Sigmoid colon (tissue), 7 donors: ENCODE results near the gene BCAR3. TPM values are rescaled to one million over a fixed set of nuclear protein-coding genes. Genes with fewer than 3 reads are reported as not detected.
"Not testable (repeated sequence)": the region's sequence is repeated elsewhere in the genome, so short reads cannot be mapped to it uniquely, and the experiment has no call there.

ENCODE experiments used
- DNase-seq: peaks from one replicate; pipeline ENCODE4 v3.0.0-alpha.2; 2019
- H3K27ac ChIP-seq, 4 donors: fragments of 200-600 bp; sonication (generic); one replicate each; pipeline ENCODE4 v1.5.1; 2016 to 2019; ENCODE audit warnings: mild to moderate bottlenecking in 1 of 4
- H3K27me3 ChIP-seq, 3 donors: fragments of 200-600 bp; sonication (generic); one replicate each; pipeline ENCODE4 v1.5.1; 2019; ENCODE audit warnings: mild to moderate bottlenecking in 1 of 3
- H3K36me3 ChIP-seq, 4 donors: fragments of 200-600 bp; sonication (generic); one replicate each; pipeline ENCODE4 v1.5.1; 2016 to 2019
- H3K4me1 ChIP-seq, 4 donors: fragments of 200-600 bp; sonication (generic); one replicate each; pipeline ENCODE4 v1.5.1; 2017 to 2019
- H3K4me3 ChIP-seq, 4 donors: fragments of 200-600 bp; sonication (generic); one replicate each; pipeline ENCODE4 v1.5.1; 2017 to 2019; ENCODE audit warnings: mild to moderate bottlenecking in 2 of 4, moderate library complexity in 1 of 4
- H3K9me3 ChIP-seq, 4 donors: fragments of 200-600 bp in 3 of 4; sonication (generic) in 3 of 4; one replicate each; pipeline versions ENCODE4 v1.5.1 to v1.6.1; 2013 to 2019
- EP300 ChIP-seq, 4 donors: sonication (generic); formaldehyde crosslinking; IDR thresholded peaks; one replicate each; pipeline ENCODE4 v1.6.1; 2017; ENCODE audit warnings: antibody characterized with exemption in 4 of 4
- POLR2A ChIP-seq, 2 donors: fragments of 450-650 bp; IDR thresholded peaks; one replicate each; pipeline ENCODE4 v1.6.1; 2016; ENCODE audit warnings: antibody characterized with exemption in 2 of 2, mild to moderate bottlenecking in 2 of 2, moderate library complexity in 2 of 2
- POLR2AphosphoS5 ChIP-seq, 4 donors: sonication (generic); formaldehyde crosslinking; IDR thresholded peaks; one replicate each; pipeline ENCODE4 v1.6.1; 2017; ENCODE audit warnings: antibody characterized with exemption in 4 of 4
- WGBS, 2 donors: extraction: QIAGEN DNeasy Blood & Tissue Kit; methylation state at CpG; one replicate each; pipeline ENCODE4 v1.1.7; 2013; 5-methylcytosine and 5-hydroxymethylcytosine counted together
- intact Hi-C: fragments of 100-400 bp; cut with DNase I; formaldehyde crosslinking; loops from one replicate; pipeline ENCODE4 v1.15.1; 2023
- polyA plus RNA-seq, 3 donors: library from polyadenylated mRNA; stranded (reverse); fragments of 200-250 nt; gene quantifications; one replicate each; pipeline ENCODE4 v1.2.3, GENCODE V29; 2013
- total RNA-seq, 4 donors: library from RNA; depleted of rRNA; stranded (reverse); fragments of >200 nt; gene quantifications; one replicate each; pipeline ENCODE4 v1.1.0, GENCODE V29; 2016
- TF ChIP-seq, protein P1 (sequence below), 4 experiments: fragments of 450-650 bp in 3 of 4; fragments of 200-600 bp in 1 of 4; IDR thresholded peaks; one replicate each; pipeline ENCODE4 v1.5.1; 2016 to 2019; ENCODE audit warnings: antibody characterized with exemption in 4 of 4, mild to moderate bottlenecking in 3 of 4, moderate library complexity in 2 of 4
- donor health status: healthy with polysubstance abuse.
- donor health status: Bipolar disorder and iron deficiency.
- donor health status: healthy.

The BCAR3 gene
- total and polyA plus RNA-seq, 7 donors: 12.3 to 43.2 (median 22.1) TPM

GRCh38 chr1:93675271-93675670, 6.4 kb downstream of the BCAR3 start:
- H3K4me1 ChIP-seq: peaks cover 0 to 75% (median 60%) of the 10 kb centered on the region in 4 donors
- no peak overlapping the region for H3K4me3 ChIP-seq
- DNase-seq: no peak
- no peaks in the 10 kb centered on the region for H3K36me3 ChIP-seq
- no peak for TF ChIP-seq POLR2A (IDR thresholded peaks at IDR 0.05)
- no peak for TF ChIP-seq POLR2AphosphoS5 (IDR thresholded peaks at IDR 0.05)
- no peak for TF ChIP-seq EP300 (IDR thresholded peaks at IDR 0.05)
- TF ChIP-seq, protein P1, sequence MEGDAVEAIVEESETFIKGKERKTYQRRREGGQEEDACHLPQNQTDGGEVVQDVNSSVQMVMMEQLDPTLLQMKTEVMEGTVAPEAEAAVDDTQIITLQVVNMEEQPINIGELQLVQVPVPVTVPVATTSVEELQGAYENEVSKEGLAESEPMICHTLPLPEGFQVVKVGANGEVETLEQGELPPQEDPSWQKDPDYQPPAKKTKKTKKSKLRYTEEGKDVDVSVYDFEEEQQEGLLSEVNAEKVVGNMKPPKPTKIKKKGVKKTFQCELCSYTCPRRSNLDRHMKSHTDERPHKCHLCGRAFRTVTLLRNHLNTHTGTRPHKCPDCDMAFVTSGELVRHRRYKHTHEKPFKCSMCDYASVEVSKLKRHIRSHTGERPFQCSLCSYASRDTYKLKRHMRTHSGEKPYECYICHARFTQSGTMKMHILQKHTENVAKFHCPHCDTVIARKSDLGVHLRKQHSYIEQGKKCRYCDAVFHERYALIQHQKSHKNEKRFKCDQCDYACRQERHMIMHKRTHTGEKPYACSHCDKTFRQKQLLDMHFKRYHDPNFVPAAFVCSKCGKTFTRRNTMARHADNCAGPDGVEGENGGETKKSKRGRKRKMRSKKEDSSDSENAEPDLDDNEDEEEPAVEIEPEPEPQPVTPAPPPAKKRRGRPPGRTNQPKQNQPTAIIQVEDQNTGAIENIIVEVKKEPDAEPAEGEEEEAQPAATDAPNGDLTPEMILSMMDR (IDR thresholded peaks at IDR 0.05): no peak
- H3K27me3 ChIP-seq: no peaks in the 10 kb centered on the region
- 77 to 83% methylated on average over 3 of the region's 3 CpGs for WGBS, 2 donors
- H3K9me3 ChIP-seq: no peaks in the 10 kb centered on the region
- intact Hi-C loops: loop anchor here (5.0 kb wide), 1 partner anchor 228 kb away; the partner anchor contains the start of gene FNBP1L
- peak overlapping the region in 1 of 4 donors; percentile 37 for H3K27ac ChIP-seq

DNA sequence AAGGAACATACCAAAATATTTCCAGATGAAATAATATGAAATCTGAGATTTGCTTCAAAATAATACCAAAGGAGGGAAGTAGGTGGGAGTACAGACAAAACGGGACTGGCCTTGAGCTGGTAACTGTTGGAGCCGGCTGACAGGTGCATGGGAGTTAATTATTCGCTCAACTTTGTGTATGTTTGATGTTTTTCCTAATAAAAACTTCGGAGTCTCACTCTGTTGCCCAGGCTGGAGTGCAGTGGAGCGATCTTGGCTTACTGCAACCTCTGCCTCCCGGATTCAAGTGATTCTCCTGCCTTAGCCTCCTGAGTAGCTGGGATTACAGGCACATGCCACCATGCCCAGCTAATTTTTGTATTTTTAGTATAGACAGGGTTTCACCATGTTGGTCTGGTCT, 7.6 kb downstream of the BCAR3 start:
- DNase-seq, H3K36me3 ChIP-seq, intact Hi-C loops, H3K27me3 ChIP-seq, H3K9me3 ChIP-seq, H3K4me3 ChIP-seq: not testable (repeated sequence)
- Histone ChIP-seq H3K4me1 (peaks cover 0 to 75% (median 69%) of the 10 kb centered on the region in 4 donors), H3K27ac (peak overlapping the region in 3 of 4 donors; percentile 37 to 75 (median 61))
- WGBS, 2 donors: 34 to 74% methylated on average over 6 of the region's 6 CpGs

- peak overlapping the region; percentile 55 to 86 (median 68) for H3K27ac ChIP-seq
- WGBS, 2 donors: 50 to 82% methylated on average over 2 of the region's 2 CpGs
Measured at GRCh38 chr1:93673163-93673829, 8.3 kb downstream of the BCAR3 start.

GRCh38 chr1:93672477-93673162, 9.0 kb downstream of the BCAR3 start:
- TF ChIP-seq, protein P1 (IDR thresholded peaks at IDR 0.05): no peak
- TF ChIP-seq POLR2A (IDR thresholded peaks at IDR 0.05) (no peak), EP300 (IDR thresholded peaks at IDR 0.05) (no peak), POLR2AphosphoS5 (IDR thresholded peaks at IDR 0.05) (no peak)
- WGBS, 2 donors: 24 to 75% methylated on average over 5 of the region's 5 CpGs
- H3K27me3 ChIP-seq: no peaks in the 10 kb centered on the region
- intact Hi-C loops: no loop called here
- peak overlapping the region; percentile 55 to 86 (median 68) for H3K27ac ChIP-seq
- H3K9me3 ChIP-seq: no peaks in the 10 kb centered on the region
- H3K4me1 ChIP-seq: peaks cover 0 to 88% (median 83%) of the 10 kb centered on the region in 4 donors
- DNase-seq: peak; percentile 68
- H3K36me3 ChIP-seq: no peaks in the 10 kb centered on the region
- no peak overlapping the region for H3K4me3 ChIP-seq

More at GRCh38 chr1:93673163-93673829, 8.3 kb downstream of the BCAR3 start:
- intact Hi-C loops: no loop called here
- H3K9me3 ChIP-seq: no peaks in the 10 kb centered on the region
- H3K27me3 ChIP-seq: no peaks in the 10 kb centered on the region
- no peak overlapping the region for H3K4me3 ChIP-seq
- DNase-seq: no peak
- TF ChIP-seq POLR2AphosphoS5 (IDR thresholded peaks at IDR 0.05) (no peak), POLR2A (IDR thresholded peaks at IDR 0.05) (no peak), EP300 (IDR thresholded peaks at IDR 0.05) (no peak)
- TF ChIP-seq, protein P1 (IDR thresholded peaks at IDR 0.05): no peak
- H3K4me1 ChIP-seq: peaks cover 0 to 81% (median 77%) of the 10 kb centered on the region in 4 donors
- no peaks in the 10 kb centered on the region for H3K36me3 ChIP-seq

GRCh38 chr1:93672069-93672468, 9.6 kb downstream of the BCAR3 start:
- Histone ChIP-seq H3K4me1 (peaks cover 0 to 93% (median 89%) of the 10 kb centered on the region in 4 donors), H3K4me3 (no peak overlapping the region), H3K27ac (peak overlapping the region; percentile 55 to 86 (median 68)), H3K36me3 (no peaks in the 10 kb centered on the region), H3K27me3 (no peaks in the 10 kb centered on the region), H3K9me3 (no peaks in the 10 kb centered on the region)
- 2 to 39% methylated on average over 1 of the region's 1 CpG for WGBS, 2 donors
- peak; percentile 87 for DNase-seq
- TF ChIP-seq, protein P1 (IDR thresholded peaks at IDR 0.05): no peak
- TF ChIP-seq EP300 (IDR thresholded peaks at IDR 0.05) (no peak), POLR2A (IDR thresholded peaks at IDR 0.05) (no peak), POLR2AphosphoS5 (IDR thresholded peaks at IDR 0.05) (no peak)
- intact Hi-C loops: no loop called here
